ENCODE measurements around the gene USH1G.
A peak's percentile ranks its signal among the peaks of the same experiment; 100 is the strongest.
"Not testable (repeated sequence)": the region's sequence is repeated elsewhere in the genome, so short reads cannot be mapped to it uniquely, and the experiment has no call there.

Gene USH1G

DNA sequence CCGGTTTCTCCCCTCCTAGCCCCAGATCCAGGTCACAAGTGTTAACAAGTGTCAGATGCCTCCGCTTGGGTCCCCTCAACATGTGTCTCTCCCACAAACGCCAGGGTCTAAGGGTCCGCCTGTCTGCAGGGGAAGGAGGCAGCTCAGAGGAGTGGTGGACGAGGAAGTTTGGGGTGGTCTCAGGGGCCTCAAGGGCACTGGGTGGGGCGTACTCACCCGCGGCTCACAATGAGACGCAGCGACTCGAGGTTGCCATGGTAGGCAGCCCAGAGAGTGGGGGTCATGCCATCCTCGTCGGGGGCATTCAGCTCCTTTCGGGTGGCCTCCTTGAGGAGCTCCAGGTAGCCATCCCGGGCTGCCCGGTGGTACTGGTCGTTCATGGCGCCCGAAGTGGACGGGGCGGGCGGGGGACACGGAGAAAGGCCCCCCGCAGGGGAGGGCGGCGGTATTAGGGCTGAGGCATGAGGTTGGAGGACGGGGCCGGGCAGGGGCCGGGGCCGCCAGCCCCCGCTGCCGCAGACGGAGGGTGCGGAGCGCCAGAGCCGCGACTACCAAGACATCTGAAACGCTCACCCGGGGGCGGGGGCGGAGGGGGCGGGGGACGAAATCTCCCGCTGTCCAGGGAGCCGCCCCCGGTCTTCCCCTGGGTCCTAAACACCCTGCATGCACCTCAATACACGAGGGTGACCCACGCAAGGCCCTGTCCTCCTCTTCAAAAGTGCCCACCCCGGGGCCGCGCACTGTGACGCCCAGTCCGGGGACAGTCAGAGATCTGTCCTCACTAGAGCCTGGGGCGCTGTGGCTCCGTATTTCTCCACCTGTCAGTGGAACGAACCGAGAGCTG, at the start of gene USH1G:
USH1G (minus strand) TSS at position 562 of the 844 bp plus-strand sequence; CDS start at position 380, 182 bp downstream.
- peak; percentile 4 for DNase-seq (ENCODE audit: low read depth)

DNA sequence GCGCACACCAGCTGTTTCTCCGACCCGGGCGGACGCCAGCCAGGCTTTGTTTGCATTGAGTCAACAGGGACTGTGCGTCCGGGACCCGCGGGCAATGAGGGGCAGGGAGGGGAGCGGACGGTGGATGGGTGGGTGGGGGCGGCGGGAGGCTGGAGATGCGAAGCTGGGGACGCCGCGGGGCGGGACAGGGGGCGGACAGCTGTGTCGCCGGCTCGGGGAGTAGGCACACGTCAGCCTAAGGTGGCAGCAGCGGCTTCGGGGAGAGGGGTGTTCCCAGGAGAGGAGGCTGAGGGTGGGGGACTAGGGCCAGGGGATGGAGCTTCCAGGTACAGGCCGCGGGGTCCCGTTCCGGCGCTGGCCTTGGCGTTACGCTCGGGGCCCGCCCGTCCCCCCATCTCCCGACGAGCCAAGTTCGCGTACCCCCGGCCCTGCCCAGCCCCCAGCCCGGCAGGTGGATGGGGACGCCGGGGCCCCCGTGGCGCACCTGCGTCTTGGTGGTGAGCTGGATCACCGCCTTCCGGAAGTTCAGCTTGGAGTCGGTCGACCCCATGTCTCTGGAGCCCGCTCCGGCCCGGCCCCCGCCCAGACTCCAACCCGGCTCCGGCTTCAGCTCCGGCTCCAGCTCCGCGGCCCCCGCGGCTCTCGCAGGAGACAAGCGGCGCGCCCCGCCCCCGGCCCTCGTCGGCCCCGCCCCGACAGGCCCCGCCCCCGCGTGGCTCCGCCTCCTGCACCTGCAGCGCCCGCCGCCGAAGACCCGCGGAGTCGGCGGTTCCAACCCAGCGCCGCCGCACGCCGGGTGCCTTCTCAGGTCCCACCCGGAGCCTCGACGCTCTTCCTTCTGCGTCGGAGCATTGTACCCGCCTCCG, 49.3 kb upstream of the USH1G start, which contains the start of gene HID1:
HID1 (minus strand) TSS at position 653 of the 866 bp plus-strand sequence; CDS start at position 550, 103 bp downstream.
- peak; percentile 69 for DNase-seq (ENCODE audit: low read depth)

GRCh38 chr17:74971842-74972106, 48.7 kb upstream of the USH1G start:
- DNase-seq (ENCODE audit: low read depth): no peak

DNA sequence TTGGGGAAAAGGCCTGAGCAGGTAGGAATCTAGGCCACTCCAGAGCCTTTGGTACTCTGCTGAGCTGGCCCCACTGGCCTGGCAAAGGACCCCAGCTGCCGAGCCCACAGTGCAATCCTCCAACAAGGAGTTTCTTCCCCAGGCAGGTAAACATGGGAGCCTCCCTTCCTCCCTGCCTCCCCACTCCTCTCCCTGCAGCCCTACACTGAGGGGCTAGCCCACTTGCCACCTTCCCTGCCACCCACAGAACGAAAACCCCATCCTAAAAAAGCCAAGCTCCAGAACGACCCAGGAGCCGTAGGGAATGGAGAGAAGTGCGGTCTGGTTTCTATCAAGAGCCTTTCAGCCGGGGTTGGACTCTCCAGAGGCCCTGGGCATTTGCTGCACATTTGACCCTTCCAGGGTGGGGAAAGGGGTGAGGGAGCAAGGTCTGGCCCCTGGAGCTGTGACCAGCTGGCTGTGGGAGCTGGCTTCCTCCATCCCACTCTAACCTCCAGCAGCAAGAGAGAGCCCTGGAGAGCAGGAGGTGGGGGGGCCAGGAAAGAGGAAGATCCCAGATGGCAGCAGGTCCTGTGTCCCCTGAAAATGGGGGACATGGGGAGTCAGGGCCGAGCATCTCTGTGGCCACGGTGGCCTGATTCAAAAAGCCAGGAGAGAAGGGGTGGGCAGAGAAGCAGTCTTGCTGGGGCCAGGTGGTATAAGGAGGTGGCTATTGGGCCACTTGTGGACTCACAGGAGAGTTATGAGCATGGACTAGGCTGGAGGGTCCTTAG, 48.2 kb upstream of the USH1G start:
- no peak for DNase-seq (ENCODE audit: low read depth)

GRCh38 chr17:74970395-74970794, 47.3 kb upstream of the USH1G start:
- no peak for DNase-seq (ENCODE audit: low read depth)

DNA sequence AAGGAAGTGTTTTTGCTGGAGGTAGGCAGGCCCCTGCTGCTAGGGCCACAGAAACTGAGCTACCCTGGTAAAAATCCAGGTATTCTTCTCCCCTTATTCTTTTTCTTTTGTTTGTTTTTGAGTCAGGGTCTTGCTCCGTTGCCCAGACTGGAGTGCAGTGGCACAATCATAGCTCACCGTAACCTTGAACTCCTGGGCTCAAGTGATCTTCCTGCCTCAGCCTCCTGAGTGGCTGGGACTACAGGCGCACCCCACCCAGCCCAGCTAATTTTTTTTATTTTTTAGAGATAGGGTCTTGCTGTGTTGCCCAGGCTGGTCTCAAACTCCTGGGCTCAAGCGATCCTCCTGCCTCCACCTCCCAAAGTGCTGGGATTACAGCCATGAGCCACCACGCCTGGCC, 46.4 kb upstream of the USH1G start:
- DNase-seq (ENCODE audit: low read depth): not testable (repeated sequence)

DNA sequence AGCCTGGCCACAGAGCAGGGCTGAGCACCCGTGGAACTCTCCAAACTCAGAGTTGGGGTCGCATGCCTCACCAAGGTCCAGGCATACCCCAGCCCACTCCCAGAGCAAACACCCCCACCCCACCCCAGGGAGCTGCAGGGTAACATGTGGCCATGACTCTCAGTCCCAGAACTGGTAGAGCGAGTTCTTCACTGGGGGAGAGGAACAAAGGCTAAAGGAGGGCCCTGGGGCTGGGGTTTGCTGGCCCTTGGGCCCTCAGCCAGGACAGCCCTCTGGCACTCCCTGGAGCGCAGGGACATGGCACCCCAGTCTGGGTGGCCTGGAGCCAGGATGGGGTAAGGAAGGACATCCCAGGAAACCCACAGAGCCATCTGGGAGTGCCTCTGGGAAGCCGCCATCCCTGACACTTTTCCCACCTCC, 45.3 kb upstream of the USH1G start:
- no peak for DNase-seq (ENCODE audit: low read depth)

GRCh38 chr17:74964988-74965622, 42.0 kb upstream of the USH1G start:
- no peak for DNase-seq (ENCODE audit: low read depth)

- no peak for DNase-seq (ENCODE audit: low read depth)
These were observed 41.2 kb upstream of the USH1G start for GRCh38 chr17:74964246-74964761.

DNA sequence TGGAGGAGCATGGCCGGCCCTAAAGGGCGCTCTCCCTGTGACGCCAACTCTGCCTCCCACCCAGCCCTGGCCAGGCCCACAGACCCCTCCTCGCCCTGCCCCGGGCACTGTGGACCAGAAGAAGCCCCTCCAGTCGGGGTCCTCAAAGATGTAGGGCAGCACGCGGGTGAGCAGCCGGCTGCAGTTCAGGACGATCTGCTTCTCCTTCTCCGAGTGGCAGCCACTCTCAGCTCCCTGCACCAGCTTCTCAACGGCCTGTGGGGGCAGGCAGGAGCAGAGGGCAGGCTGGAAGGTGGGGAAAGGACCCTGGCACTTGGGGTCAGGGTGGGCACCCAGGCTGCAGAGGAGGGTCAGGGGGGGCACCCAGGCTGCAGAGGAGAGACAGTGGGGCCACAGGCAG, 40.6 kb upstream of the USH1G start:
- no peak for DNase-seq (ENCODE audit: low read depth)

- no peak for DNase-seq (ENCODE audit: low read depth)
These were observed 39.8 kb upstream of the USH1G start for GRCh38 chr17:74962622-74963394.

DNA sequence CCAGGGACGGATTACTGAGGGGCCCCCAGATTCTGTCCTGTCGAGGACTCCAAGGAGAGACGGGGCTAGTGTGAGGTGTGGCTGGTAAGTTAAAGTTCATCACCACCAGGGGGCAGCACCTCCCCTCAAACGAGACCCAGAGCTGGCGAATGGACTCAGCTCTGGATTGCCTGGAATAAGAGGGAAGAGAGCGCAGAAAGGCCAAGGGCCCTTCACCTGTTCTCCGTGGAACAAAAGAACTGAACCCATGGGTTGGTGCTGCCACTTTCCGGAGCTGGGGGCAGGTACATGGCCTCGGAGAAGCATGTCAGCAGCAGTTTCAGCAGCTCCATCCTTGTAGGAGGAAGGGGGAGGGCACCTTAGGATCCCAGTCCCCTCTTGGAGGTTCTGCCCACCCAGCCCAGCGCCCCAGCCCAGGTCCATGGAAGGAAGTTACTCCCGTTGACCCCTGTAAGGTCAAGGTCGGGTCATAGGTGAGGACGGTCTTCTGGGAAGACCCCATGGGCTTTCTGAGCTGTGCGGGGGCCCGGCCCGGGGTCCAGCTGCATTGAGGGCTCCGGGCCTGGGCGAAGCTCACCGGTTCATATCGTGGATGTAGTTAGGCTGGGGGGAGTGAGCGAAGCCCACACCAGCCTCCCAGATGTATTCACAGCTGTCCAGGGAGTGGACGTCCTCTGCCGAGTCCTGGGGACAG, 38.7 kb upstream of the USH1G start:
- peak; percentile 81 for DNase-seq (ENCODE audit: low read depth)

DNA sequence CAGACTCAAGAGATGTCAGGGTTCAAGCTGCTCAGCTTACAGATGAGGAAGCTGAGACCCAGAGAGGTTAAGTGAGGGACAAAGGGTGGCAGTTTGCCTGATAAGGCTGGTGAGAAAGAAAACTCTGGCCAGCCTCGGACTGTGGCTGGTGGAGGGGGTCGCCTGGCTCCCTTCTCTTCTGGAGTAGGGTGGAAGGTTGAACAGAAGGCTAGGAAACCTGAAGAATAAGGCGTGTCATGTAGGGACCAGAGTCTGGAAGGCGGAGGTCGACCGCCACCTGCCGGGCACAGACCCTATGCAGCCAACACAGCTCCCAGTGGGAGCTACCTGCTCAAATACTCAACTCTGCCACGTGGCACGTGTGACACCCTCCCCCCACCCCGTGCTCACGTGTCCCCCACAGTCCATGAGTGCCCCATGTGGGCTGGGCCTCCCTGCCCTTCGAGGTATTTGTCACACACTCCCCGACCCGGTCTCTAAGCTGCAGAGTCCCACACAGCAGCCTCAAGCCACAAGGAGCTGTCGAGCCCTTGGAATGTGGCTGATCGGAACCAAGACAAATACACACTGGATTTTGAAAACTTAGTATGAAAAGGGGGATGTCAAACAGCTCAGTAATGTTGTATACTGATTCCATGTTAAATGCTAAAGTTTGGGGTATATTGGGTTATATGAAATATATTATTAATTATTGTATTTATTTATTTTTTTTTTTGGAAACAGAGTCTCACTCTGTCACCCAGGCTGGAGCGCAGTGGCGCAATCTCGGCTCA, 37.7 kb upstream of the USH1G start:
- no peak for DNase-seq (ENCODE audit: low read depth)

- no peak for DNase-seq (ENCODE audit: low read depth)
These were observed 36.9 kb upstream of the USH1G start for GRCh38 chr17:74959826-74960515.

DNA sequence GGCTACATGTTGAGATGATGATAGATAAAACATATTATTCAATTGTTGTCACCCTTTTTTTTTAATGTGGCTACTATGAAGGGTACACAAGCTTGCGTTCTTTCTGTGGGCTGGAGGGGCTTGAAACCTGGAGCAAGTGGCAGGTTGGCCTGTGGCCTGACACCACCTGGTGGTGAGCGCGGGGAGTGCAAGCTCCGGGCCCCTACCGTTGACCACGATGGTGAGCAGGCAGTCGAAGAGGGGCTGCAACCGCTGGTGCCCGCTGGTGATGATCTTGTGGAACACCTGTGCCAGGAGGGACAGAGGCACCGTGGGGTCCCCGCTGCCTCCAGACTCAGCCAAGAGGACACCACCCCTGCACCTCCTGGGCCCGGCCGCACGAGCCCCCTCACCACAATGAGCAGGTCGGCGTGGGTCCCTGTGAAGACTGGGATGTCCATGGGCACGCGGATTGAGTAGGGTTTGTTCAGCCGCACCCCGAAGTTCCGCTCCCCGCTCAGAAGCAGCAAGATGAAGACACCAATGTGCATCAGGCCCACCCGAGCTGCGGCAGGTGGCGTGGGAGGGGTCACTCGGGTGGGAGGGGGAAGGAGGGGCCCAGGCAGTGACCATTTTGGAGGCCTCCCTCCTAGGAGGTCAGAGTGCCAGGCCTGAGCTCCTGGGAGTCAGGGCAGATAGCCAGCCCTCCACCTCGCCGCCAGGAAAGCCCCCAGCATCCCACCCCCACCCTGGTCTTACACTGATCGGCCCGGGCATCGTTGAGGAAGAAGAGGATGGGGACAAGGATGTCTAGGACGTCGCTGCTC, 35.1 kb upstream of the USH1G start:
- peak; percentile 73 for DNase-seq (ENCODE audit: low read depth)

- no peak for DNase-seq (ENCODE audit: low read depth)
These were observed 33.0 kb upstream of the USH1G start for GRCh38 chr17:74956093-74956492.

DNA sequence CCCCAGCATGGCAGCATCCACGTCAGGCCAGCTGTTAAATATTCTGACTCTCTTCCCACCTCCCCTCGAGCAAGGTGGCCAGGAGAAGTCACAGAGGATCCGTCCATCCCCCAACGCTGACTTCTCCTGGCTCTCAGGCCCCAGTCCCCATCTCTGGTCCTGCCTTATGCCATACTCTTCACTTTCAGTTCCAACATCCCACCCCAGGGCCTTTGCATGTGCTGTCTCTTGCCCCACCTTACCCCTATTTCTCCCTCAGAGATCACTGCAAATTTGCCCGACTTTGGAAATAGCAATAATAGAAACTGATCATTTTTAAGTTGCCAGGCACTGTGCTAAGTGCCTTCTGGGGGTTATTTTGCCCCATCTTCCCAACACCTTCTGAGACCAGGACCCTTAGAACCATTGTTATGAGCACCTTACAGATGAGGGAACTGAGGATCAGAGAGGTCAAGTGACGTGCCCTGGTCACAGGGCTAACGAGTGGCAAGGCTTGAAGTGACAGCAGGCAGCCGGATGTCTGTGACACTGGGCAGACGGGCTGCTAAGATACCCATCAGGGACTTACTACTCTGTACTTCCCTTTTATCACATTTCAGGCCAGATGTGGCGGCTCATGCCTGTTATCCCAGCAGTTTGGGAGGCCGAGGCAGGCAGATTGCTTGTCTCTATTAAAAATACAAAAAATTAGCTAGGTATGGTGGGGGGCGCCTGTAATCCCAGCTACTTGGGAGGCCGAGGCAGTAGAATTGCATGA, 31.8 kb upstream of the USH1G start:
- DNase-seq (ENCODE audit: low read depth): no peak
